SU-DHL-6 (cell line): ENCODE measurements around the gene LHFPL6.

Source experiments
- H2AFZ ChIP-seq: fragments of 200-600 bp; sonication (generic); 2 replicates; pipeline ENCODE4 v1.6.1; 2014; ENCODE audit warnings: low read depth, mild to moderate bottlenecking, moderate library complexity, mixed read lengths, antibody characterized with exemption, low read length; ENCODE audit not compliant: severe bottlenecking
- H3F3A ChIP-seq: fragments of 200-600 bp; shearing (Covaris generic); 2 replicates; pipeline ENCODE4 v1.6.0; 2016; ENCODE audit warnings: antibody characterized with exemption, mild to moderate bottlenecking; ENCODE audit not compliant: insufficient read depth
- H3K27ac ChIP-seq: fragments of 200-600 bp; sonication (generic); 2 replicates; pipeline ENCODE4 v1.5.1; 2016; ENCODE audit warnings: low read depth, mild to moderate bottlenecking, low read length, moderate library complexity, mixed read lengths
- H3K27me3 ChIP-seq: fragments of 200-600 bp; sonication (generic), shearing (Covaris generic); 2 replicates; pipeline ENCODE4 v1.6.0; 2014; ENCODE audit warnings: mild to moderate bottlenecking, low read length
- H3K36me3 ChIP-seq: fragments of 200-600 bp; sonication (generic); 2 replicates; pipeline ENCODE4 v1.6.1; 2014; ENCODE audit warnings: mild to moderate bottlenecking, low read length, mixed read lengths
- H3K4me2 ChIP-seq: fragments of 300-600, 200-600 bp; shearing (Covaris generic), sonication (generic); 2 replicates; pipeline ENCODE4 v1.6.0; 2014; ENCODE audit warnings: low read length, low read depth, mild to moderate bottlenecking; ENCODE audit not compliant: poor library complexity, severe bottlenecking
- H3K4me3 ChIP-seq: fragments of 200-600 bp; sonication (generic); 2 replicates; pipeline ENCODE4 v1.5.1; 2014; ENCODE audit warnings: antibody characterized with exemption, low read length, mild to moderate bottlenecking, mixed read lengths; ENCODE audit not compliant: insufficient read depth, poor library complexity, severe bottlenecking
- H3K79me2 ChIP-seq: fragments of 200-600 bp; sonication (generic); 2 replicates; pipeline ENCODE4 v1.6.1; 2014; ENCODE audit warnings: mild to moderate bottlenecking, low read length, moderate library complexity; ENCODE audit not compliant: insufficient read depth
- H3K9ac ChIP-seq: fragments of 200-600 bp; sonication (generic); 2 replicates; pipeline ENCODE4 v1.7.0; 2014; ENCODE audit warnings: mild to moderate bottlenecking, low read length
- H3K9me2 ChIP-seq: fragments of 200-600 bp; sonication (generic); replicated peaks from 2 replicates; pipeline ENCODE4 v1.6.1; 2014; ENCODE audit warnings: low read length; ENCODE audit not compliant: insufficient read depth
- H3K9me3 ChIP-seq: fragments of 200-600 bp; sonication (generic); 2 replicates; pipeline ENCODE4 v1.6.1; 2014; ENCODE audit warnings: low read length, mixed read lengths; ENCODE audit not compliant: insufficient read depth
- H4K20me1 ChIP-seq: fragments of 200-600 bp; sonication (generic); 2 replicates; pipeline ENCODE4 v1.6.1; 2014; ENCODE audit warnings: low read depth, mild to moderate bottlenecking, antibody characterized with exemption, low read length, moderate library complexity, mixed read lengths
- EZH2phosphoT487 ChIP-seq: fragments of 200-600 bp; sonication (generic), shearing (Covaris generic); conservative IDR thresholded peaks from 2 replicates; pipeline ENCODE4 v1.6.1; 2018; ENCODE audit warnings: mild to moderate bottlenecking, antibody characterized with exemption, low read length, moderate library complexity, mixed read lengths
- TF ChIP-seq, protein P1 (sequence below): fragments of 200-600 bp; sonication (generic); IDR thresholded peaks from one replicate; pipeline ENCODE4 v1.5.1; 2017; ENCODE audit warnings: antibody characterized with exemption, mild to moderate bottlenecking, low read length, moderate library complexity; ENCODE audit not compliant: insufficient read depth, poor library complexity, severe bottlenecking

Gene LHFPL6

DNA sequence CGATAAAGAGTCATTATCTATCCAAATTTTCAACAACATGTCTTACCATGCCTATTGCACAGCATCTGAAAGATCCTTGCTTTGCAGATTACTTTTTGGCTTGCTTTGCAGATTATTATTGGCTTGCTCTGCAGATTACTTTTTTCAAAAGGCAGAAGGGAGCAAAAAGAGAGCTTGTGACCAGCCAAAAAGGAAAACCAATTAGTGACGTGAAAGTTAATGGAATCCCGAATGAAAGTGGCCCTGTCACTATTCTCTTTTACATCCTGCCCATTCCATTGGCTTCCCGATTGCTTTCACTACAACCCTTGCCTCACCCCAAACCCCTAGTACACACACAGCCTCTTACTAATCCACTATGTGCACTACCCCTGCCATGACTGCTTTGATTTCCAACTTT is 81.3 kb downstream of the LHFPL6 start:
- H3K36me3 ChIP-seq: no peaks in the 10 kb centered on the region

DNA sequence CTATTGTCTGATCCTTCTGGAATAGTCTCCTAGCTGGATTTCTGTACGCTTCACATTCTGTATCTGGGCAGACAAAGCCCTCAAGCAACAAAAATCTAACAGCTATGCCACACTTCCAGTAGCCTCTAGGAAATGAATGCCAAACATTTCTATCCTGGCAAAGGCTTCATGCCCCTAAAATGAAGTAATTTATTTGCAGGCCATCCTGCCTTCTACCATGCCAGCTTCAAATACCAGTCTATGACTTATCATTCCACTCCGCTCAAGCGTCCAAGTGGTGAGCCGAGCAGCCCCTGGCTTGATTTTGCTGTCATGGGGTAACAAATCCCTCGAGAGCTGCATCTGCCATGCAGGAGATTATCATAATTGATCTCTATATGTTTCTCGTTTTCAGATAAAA is 86.9 kb downstream of the LHFPL6 start:
- no peaks in the 10 kb centered on the region for H3K27me3 ChIP-seq
- H3K9me3 ChIP-seq: no peaks in the 10 kb centered on the region
- H3K4me3 ChIP-seq: no peak overlapping the region
- no peaks in the 10 kb centered on the region for H3K36me3 ChIP-seq
- H3K79me2 ChIP-seq: no peaks in the 10 kb centered on the region
- no peaks in the 10 kb centered on the region for H4K20me1 ChIP-seq
- H3F3A ChIP-seq: no peaks in the 10 kb centered on the region
- TF ChIP-seq, protein P1, sequence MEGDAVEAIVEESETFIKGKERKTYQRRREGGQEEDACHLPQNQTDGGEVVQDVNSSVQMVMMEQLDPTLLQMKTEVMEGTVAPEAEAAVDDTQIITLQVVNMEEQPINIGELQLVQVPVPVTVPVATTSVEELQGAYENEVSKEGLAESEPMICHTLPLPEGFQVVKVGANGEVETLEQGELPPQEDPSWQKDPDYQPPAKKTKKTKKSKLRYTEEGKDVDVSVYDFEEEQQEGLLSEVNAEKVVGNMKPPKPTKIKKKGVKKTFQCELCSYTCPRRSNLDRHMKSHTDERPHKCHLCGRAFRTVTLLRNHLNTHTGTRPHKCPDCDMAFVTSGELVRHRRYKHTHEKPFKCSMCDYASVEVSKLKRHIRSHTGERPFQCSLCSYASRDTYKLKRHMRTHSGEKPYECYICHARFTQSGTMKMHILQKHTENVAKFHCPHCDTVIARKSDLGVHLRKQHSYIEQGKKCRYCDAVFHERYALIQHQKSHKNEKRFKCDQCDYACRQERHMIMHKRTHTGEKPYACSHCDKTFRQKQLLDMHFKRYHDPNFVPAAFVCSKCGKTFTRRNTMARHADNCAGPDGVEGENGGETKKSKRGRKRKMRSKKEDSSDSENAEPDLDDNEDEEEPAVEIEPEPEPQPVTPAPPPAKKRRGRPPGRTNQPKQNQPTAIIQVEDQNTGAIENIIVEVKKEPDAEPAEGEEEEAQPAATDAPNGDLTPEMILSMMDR: no peak
- TF ChIP-seq EZH2phosphoT487: no peak
- no peak overlapping the region for H3K4me2 ChIP-seq
- H3K9ac ChIP-seq: no peak overlapping the region
- no peak overlapping the region for H3K27ac ChIP-seq
- H2AFZ ChIP-seq: no peak overlapping the region
- H3K9me2 ChIP-seq: no peaks in the 10 kb centered on the region

More for the DNA sequence above, 81.3 kb downstream of the LHFPL6 start:
- no peak overlapping the region for H3K4me2 ChIP-seq
- no peaks in the 10 kb centered on the region for H3K9me2 ChIP-seq
- H4K20me1 ChIP-seq: no peaks in the 10 kb centered on the region
- H3K27ac ChIP-seq: no peak overlapping the region
- TF ChIP-seq EZH2phosphoT487: no peak
- TF ChIP-seq, protein P1: no peak
- no peak overlapping the region for H3K4me3 ChIP-seq
- H3F3A ChIP-seq: no peaks in the 10 kb centered on the region
- H3K9ac ChIP-seq: no peak overlapping the region
- no peaks in the 10 kb centered on the region for H3K79me2 ChIP-seq
- H3K27me3 ChIP-seq: no peaks in the 10 kb centered on the region
- H3K9me3 ChIP-seq: no peaks in the 10 kb centered on the region
- no peak overlapping the region for H2AFZ ChIP-seq

DNA sequence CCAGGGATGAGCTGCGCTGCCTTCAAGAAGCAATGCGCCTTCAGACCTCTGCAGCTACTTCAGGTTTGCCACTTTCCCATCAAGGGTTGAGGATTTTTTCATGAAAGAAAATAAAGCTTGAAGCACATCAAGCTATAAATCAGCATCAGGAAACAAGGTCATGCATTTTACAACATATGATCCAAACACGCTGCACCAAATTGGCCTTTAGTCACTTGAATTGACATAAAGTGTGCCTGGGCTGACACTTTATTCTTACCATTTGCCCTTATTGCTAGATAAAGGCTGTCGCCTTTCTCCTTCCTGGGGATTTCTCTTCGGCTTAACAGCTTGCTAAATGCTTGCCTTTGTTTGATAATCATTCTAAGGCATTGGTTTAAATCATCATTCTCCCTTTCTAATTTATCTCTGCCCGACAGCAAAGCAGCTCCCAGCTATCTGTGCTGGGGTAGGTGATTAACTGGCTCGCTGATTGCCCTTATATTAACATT is 87.7 kb downstream of the LHFPL6 start:
- H3K4me2 ChIP-seq: no peak overlapping the region
- no peak overlapping the region for H2AFZ ChIP-seq
- H3K36me3 ChIP-seq: no peaks in the 10 kb centered on the region
- H3K4me3 ChIP-seq: no peak overlapping the region
- no peak overlapping the region for H3K9ac ChIP-seq
- no peaks in the 10 kb centered on the region for H3K27me3 ChIP-seq
- no peaks in the 10 kb centered on the region for H3K79me2 ChIP-seq
- no peaks in the 10 kb centered on the region for H3K9me3 ChIP-seq
- H4K20me1 ChIP-seq: no peaks in the 10 kb centered on the region
- no peak for TF ChIP-seq EZH2phosphoT487
- TF ChIP-seq, protein P1: no peak
- no peaks in the 10 kb centered on the region for H3K9me2 ChIP-seq
- no peak overlapping the region for H3K27ac ChIP-seq
- no peaks in the 10 kb centered on the region for H3F3A ChIP-seq
